SHP77 treated with DMSO at 0.1 percent for 48 hours (cell line): ENCODE data around the gene ARMC10.
"Not testable (repeated sequence)": the region's sequence is repeated elsewhere in the genome, so short reads cannot be mapped to it uniquely, and the experiment has no call there.

Experiments
- DNase-seq: peaks from one replicate; lab custom pipeline; 2025; lab: John Stamatoyannopoulos, UW

ARMC10 gene

DNA sequence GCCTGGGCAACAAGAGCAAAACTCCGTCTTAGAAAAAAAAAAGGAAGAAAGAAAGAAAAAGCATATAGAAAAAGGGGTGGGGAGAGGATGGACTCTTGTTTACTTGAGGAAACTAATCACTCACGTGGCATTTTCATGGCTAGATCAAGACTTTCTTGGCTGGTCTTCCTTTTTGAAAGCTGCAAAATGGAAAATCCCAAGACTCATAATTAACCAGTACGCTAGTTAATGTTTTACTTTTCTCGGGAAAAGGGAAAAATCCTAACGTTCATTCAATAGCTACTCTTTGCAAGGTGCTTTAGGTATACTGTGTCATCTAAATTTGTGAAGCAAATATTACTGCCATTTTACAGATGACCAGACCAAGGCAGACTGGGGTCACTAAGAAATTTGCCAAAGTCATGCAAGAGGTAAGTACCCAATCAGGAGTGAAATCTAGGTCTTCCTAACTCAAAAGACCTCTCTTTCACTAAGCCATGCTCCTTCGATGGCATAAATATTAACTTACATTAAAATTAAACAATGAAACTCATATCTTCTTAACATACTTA lies 49.6 kb downstream of the ARMC10 start:
- DNase-seq: no peak

DNA sequence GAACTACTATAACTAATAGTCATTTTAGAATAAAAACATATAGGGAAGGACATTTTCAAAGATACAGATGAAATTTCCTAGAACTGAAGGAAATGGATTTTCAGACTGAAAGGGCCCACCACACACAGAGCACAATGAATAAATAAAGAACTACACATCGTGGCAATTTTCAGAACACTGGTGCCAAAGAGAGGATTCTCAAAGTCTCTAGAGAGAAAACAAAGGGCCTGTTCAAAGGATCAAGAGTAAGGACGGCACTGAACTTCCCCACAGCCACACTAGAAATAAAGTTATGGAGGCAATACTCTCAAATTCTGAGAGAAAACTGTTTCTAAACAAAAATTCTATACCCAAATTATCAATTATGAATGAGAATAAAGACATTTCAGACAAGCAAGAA lies 52.1 kb downstream of the ARMC10 start:
- no peak for DNase-seq

DNA sequence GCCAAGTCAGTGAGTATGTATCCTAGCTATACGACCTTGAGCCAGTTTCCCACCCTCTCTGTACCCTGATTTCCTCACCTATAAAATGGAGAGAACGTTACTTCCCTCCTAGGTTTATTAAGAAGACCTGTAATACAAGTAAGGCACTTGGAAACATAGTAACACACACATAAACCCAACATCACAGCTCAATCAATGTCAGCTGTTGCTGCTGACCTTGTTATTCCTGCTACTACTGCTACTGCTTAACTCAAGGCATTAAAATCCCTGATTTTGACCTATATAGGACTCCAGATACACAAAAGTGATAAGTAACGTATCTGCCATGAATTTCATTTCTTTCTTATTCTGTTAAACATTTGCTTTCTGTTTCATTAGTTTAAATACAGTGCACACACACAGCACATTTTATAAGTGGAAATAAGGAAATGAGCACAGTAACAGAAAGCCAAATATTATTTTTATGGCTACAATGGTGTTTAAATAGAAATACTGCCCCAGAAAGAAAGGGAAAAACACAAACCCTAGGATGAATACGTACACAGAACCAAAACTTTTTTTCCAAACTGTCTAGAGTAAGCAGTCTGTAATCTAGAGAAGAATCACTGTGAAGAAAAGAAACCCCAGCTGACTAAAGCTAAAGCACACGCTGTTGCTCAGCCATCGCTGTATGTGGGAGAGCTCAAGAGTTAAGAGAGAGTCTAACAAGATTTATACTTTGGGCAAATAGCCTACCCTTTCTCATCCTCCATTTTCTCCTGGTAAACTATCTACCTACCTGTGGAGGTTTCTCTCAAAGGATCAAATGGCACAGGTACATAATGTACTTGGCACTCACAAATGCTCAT lies 55.0 kb downstream of the ARMC10 start:
- no peak for DNase-seq

DNA sequence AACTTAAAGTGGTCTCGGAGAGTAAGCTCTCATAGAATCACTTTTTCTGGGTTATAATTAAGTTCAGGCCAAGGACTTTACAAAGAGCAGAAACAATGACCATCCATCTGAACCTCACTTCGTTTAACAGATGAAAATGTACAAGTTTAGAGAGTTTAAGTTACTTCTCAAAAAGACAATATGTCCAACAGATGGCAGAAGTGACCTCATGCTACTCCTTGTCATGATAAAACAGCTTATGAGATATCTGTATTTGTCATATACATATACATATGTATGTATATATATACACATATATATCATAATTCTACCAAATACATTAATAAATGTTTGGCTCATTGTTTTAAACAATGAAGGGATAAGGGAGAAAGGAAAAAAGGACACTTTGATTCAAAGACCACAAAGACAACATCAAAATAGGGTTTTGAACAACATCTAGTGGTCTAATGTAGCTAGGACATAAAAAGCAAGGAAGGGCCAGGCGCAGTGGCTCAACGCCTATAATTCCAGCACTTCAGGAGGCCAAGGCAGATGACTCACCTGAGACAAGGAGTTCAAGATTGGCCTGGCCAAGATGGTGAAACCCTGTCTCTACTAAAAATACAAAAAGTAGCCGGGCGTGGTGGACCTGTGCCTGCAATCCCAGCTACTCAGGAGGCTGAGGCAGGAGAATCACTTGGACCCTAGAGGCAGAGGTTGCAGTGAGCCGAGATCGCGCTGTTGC lies 56.1 kb downstream of the ARMC10 start:
- no peak for DNase-seq

DNA sequence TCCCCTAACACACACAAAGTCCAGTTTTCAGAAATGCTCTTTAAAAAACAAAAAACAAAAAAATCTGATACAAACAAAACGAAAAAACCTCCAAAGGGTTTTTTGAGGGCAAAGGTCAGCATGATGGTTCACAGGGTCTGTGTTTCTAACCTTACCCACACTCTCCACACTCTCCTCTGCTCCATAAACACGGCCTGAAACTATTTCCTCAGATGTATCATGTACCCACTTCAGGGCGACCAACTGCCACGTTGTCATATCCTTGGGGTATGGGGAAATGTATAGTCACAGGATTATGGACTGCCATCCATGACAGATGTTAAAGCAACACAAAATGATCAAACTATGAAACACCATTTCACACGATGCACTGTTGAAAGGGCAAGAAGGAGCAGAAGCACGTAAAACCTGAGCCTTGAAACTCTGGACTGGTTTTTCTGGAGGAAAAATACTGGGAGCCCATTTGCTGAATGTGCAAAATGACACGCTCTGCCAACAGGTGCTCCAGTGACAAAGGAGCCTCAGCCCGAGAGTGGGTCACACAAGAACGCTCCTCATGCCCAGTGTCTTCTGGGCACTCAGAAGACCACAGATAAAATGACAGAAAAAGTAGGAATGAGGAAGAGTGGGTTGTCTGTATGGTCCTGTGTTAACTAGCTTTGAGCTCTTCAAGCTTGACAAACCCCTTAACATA lies 58.2 kb downstream of the ARMC10 start:
- no peak for DNase-seq

DNA sequence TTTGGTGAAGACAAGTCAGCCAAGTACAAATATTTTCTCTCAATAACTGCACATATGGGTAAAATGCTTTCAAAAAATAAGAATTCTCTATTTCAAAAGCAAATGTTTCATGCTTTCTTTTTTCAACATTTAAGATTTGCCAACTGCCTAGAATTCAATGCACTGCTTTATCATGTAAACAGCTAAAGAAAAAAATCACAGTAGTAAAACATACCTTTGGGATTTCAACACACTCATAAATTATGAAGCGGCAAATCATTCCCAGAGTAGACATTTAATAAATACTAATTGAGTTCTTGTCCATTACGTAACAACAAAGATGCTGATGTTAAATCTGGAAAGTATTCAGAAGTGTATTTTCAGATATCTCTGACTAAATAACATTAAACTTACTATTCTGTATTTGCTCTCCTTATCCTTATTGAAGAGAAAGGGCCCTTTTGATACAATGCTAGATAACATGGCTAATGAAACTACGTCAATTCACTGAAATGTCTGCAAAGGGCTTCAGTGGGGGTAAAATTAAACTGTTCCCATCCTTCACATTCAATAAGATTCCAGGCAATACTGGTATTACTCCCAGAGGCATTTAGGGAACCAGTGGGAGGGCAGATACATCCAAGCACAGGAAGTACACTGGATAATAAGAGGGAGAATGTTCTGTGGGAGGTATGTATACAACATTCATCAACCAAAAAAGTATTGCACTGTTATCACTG lies 60.1 kb downstream of the ARMC10 start:
- DNase-seq: no peak

DNA sequence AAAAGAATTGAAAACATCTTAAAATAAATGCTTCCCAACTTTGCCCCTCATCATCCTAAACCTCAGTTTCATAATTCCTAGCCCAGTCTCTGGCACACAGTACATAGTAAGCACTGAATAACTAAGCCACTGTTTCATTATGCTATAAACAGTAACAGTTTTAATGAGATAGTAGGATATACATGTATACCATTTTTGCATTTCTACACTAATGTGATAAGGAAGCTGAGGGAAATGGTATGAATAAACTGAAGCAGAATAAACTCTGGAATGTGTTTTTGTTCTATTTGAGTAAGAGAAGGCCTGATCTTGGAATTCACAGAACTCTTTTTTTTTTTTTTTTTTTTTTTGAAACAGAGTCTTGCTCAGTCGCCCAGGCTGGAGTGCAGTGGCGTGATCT lies 65.1 kb downstream of the ARMC10 start:
- DNase-seq: no peak

DNA sequence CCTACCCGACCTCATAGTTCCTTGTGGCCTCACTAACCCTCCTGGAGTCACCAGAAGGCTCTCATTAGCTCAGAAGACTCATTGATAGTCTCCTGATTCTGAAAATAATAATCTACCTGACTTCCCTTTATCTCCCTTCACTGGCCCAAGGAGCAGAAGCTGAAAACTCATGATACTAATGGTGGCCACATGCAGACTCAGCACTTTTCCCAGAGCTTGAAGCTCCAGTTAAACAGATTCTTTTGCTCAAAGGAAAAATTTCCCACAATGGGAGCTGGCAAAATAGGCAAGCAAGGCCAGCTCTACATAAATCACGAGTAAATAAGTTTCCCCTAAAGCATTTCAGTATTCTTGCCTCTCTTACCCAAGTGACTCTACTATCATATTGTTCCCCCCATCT lies 65.7 kb downstream of the ARMC10 start:
- DNase-seq: no peak

DNA sequence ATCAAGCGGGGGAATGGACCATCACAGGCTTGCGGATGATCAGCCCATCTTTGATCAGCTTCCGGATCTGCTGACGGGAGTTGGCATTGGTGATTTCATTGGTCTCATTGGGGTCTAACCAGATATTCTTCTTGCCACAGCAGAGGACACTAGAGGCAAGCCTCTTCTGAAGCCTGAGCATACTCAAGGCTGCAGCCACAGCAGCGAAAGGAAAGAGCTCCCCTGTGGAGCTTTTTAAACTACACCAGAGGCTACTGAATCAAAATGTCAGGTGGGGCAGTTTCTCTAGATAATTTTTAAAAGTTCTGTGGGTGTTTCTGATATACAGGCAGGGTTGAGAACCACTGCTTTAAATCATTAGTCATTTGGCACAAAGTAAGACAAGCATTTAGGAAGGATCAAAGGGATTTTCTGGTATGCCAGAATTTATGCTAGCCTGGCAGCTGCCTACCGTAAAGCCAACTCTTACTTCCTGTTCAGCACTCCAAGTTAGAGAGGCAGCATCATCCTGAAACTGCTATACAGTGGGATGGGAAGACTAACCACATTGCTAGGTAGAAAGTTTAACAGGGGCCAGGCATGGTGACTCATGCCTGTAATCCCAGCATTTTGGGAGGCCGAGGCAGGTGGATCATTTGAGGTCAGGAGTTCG lies 66.9 kb downstream of the ARMC10 start:
- DNase-seq: no peak

DNA sequence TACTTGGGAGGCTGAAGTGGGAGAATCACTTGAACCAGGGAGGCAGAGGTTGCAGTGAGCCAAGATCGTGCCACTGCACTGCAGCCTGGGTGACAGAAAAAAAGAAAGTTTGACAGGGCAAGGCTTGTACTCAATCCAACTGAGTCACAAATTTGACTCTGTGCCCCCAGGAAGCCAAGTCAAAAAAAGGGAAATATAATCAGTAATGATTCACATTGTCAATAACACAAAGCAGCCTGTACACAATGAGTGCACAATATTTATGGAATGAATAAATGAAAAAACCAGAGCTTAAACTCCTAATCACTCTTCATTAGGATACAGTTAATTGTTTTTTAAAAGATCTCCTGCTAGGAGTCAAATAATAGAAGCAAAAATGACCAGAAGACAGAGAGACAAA lies 67.6 kb downstream of the ARMC10 start:
- DNase-seq: no peak

DNA sequence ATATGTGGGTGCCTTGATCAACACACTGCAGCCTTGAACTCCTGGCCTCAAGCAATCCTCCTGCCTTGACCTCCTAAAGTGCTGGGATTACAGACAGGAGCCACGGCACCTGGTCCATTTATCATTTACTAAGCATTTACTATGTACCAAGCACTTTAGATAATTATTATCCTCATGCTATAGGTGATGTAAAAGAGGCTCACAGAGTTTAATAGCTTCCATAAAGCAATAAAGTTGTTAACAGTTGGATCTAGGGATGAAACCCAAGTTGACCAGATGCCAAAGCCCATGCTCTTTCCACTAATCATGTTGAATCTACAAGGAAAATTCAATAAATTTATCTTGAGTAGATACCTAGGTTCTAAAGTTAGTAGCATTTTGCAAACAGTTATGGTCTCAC lies 68.9 kb downstream of the ARMC10 start:
- DNase-seq: no peak

DNA sequence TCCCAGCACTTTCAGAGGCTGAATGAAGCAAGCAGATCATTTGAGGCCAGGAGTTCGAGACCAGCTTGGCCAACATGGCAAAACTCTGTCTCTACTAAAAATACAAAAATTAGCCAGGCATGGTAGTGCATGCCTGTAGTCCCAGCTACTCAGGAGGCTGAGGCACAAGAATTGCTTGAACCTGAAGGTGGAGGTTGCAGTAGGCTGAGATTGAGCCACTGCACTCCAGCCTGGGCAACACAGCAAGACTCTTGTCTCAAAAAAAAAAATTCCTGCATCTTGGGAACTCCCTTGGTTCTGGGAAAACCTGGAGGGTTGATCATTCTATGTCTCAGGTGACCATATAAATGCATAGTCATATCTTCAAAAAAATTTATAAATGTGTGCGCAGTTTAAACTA lies 69.8 kb downstream of the ARMC10 start:
- DNase-seq: not testable (repeated sequence)

DNA sequence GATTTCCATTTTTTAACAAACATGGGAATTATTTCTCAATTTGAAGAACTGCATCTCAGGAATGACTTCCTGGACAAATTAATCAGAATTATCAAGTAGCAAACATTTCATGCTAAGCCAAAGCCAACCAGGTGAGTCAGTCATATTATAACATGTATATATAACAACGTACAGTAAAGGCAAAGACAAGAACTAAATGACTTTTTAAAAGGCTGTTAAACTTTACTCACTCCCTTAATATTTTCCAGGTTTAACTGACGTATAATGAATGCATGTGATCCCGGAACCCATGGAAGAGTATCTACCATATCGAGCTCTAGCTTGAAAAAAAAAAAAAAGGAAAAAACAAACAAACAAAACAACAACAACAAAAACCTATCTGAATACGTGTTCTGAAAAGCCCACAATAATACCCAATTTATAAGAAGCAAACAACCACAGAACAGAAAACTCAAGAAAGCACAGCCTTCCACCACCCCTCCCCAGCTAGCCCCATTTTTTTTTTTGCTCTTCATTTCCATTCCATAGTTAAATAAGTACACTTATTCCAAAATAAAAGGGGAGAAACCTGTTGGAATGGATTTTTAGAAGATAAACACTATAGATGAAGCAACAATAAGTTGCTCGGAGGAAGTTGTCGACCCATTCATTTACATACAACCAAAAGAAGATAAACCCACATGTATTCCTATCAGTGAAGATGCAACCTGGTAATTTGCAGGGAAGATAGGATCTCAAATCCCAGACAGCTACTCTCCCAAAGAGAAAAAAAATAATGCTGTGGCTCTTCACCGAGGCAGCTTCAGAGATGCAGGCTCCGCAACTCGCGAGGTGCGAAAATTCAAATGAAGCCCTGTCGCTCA lies 73.4 kb downstream of the ARMC10 start:
- no peak for DNase-seq
